HG02759 (cell line): ENCODE data around the gene TMEM164.
"Not testable (repeated sequence)": the region's sequence is repeated elsewhere in the genome, so short reads cannot be mapped to it uniquely, and the experiment has no call there.

Experiments used
- ATAC-seq: cut with Tn5 transposase; IDR thresholded peaks from one replicate; pipeline ENCODE4 v1.9.1; 2021; ENCODE audit warnings: mild to moderate bottlenecking, moderate library complexity; ENCODE audit not compliant: unreplicated experiment

TMEM164 gene

DNA sequence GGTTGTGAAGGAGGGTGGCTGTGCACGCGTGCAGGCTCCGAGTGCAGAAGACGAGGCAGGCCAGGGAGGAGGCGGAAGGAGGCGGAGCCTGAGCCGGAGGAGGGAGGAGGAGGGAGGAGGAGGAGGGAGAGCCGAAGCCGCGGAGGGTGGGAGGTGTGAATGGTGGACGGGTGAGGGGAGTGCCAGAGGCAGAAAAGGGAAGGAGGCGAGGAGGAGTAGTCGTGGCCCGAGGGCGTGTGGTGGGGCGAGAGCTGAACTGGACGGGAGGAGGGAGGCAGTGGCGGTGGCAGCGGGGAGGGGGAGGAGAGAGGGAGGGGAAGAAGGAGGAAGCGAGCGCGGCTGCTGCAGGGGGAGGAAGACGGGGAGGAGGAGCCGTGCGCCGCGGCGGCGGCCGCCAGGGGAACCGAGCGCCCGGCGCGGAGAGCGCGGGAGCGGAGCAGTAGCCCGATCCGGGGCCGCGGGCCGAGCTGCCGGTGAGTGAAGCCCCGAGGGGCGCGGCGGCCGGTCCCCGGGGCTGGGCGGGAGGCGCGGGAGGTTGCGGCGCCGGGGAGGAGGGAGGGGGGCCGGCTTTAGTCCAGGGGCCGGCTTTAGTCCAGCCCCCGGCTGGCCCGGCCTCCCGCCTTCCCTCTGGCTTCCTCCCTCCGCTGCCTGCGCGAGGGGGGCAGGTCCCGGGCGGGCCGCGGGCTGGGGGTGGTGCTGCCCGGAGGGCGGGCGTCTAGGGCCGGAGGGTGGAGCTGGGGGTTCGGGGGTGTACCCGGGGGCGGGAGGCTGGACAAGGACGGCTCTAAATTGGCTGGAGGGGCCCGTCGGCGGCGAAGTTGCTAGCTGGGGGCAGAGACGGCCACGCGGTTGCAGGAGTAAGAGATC is at the start of gene TMEM164:
TSS of gene TMEM164 (plus strand) at position 815 of the 867 bp plus-strand sequence. CDS start 661 bp downstream, outside the sequence.
- ATAC-seq = peak; percentile 84

DNA sequence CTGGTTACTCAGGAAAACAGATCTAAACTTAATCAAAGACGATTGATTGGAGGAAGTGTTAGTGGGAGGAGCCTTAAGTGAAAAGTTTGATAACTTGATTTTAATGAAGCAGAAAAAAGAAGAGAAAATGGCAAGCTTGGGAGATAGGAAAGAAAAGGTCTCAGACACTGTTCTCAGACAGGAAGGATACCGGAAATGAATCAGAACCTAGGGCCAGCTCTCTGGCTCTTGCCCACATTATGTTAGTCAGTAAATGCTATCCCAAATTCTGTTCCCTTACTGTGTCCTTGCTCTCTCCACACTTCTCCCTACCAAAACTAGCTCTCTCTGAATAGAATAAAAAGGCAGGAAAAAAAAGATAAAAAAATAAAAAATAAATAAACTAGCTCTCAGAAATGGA is 48.6 kb upstream of the TMEM164 start:
- no peak for ATAC-seq

DNA sequence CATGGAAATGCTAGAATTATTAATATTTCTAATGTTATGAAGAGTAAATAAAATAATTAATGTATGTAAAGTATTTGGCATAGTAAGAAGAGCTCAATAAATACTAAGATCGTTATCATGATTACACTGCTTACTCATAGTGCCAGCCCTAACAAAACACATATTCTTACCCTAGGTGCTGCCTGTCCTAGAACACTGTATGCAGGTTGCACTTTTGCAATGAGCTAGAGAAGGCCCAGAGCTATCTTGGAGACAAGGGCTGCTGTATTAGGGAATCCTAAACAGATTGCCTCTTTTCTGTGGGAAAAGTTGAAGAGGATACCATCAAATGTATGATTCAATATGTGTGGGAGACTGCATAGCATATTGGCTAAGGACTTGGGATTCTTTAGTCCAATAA is 48.0 kb upstream of the TMEM164 start:
- no peak for ATAC-seq

DNA sequence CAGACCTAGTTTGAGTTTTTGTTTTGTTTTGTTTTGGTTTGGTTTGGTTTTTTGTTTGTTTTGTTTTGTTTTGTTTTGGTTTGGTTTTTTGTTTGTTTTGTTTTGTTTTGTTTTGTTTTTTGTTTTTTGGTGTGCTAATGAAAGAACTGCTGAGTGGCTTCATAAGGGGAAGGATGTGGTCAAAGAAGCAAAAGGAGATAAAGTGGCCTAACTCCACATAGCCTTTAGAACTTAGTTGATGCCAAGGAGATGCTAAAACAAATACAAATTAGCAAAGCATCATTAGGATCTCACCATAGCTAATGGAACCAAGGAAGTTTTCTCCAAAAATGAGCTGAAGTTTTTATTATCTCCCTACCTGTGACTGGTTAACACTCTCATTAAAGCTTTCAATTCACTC is 44.6 kb upstream of the TMEM164 start:
- ATAC-seq = no peak

DNA sequence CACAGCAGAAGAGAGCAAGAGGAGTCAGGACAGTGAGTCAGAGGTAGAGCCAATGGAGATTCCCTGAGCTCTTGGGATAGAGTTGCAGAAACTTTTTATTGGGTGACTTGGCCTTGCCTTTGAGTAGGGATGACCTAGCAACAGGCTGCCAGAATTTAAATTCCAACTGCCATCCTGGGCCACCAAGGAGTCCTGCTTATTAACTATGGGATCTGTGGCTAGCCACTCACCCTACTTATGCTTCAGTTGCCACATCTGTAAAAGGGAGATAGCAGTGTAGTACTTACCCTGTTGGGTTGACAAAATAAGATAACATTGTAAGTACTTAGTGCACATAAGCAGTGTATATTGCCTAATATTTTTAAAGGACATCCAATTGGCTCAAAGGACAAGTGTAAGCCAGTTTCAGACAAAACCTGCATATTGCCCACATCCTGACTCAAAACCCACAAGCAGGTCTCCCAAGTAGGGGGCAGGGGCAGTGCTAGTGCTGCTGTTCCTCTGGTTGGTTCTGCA is 43.5 kb upstream of the TMEM164 start:
- ATAC-seq = no peak

DNA sequence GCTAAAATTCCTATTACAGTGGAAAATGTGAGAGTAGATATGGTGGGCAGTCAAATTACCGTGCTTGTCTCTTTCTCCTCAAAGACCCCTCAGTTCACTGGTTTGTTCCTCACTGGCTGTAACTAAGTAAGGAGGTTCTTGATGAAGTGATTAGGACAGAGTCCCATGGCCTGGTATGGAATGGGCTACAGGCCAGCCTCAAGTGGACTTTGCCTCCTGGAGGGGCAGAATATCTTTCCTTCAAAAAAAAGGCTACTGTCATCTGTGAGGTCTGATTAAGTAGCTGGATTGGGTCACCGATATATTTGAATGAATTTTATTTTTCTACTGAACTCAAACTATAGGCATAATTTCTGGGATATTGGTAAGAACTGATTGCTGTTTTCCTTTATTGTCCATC is 38.5 kb upstream of the TMEM164 start:
- no peak for ATAC-seq

DNA sequence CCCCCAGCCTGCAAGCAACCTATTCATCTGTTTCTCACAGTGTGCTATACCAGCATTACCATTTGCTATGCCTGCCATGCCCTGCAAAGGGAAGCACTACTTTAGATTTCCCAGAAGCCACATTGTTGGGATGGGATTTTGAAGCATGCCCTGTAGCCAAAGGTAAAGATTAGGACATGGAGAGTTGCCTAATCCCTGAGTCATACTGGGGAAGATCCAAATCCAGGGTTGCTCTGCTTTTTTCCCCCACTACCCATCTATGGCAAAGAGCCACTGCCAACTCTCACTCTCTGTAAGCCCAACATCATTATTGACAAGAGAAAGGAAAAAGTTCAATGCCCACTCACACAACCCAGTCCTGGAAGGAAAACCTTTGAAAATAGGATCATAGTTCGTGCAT is 36.7 kb upstream of the TMEM164 start:
- no peak for ATAC-seq

DNA sequence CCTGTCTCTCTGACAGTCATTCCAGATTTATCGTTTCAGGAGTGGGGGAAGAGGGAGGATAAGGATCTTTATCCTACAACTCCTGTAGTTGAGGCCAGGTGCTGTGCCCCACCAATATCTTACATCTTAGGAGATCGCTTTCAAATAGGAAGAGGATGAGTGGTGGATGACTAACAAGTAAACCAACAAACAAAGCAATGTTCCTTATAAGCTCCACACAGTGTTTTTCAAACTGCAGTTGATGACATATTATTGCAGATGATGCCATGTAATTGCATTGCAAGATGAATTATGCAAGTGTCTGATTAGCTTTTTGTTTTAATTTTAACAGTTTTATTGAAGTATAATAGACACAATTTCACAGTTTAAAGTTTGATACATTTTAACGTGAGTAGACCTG is 35.8 kb upstream of the TMEM164 start:
- no peak for ATAC-seq

DNA sequence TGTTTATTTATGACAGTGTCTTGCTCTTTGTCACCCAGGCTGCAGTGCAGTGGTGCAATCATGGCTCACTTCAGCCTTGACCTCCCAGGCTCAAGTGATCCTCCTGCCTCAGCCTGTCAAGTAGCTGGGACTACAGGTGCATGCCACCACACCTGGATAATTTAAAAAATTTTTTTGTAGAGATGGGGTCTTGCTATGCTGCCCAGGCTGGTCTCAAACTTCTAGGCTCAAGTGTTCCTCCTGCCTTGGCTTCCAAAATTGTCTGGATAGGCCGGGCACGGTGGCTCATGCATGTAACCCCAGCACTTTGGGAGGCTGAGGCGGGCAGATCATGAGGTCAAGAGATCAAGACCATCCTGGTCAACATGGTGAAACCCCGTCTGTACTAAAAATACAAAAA is 32.1 kb upstream of the TMEM164 start:
- ATAC-seq = not testable (repeated sequence)

DNA sequence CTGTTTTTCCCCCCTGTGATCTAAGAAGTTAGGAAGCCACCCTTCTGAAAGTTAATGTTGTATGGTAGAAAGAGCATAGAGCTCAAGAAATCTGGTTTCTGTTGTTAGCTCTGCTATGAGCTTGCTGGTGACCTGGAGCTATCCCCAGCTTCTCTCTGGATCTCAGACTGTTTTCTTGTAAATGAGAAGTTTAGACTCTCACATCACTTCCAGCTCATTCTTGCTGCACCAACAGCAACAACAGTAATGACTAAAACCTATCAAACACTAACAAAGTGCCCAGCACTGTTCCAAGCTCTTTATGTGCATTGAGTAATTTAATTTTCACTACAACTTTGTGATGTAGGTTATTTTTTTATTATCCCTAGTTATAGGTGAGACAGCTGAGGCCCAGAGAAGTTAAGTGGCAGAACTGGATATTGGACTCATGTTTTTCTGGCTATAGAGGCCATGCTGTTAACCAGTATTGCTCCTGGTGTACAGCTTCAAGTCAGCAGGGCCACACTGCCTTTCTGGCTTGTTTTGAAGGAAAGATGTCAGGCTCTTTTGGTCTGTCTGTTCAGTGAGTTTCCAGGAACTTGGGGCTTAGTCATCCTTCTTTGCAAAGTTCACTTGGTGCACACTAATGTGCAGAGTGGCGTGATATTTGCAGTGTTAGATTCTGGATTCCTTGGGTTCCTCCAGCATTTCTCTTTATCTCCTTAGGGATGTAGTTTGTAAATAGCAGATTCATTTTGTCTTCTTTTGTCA is 27.8 kb upstream of the TMEM164 start:
- ATAC-seq = no peak

DNA sequence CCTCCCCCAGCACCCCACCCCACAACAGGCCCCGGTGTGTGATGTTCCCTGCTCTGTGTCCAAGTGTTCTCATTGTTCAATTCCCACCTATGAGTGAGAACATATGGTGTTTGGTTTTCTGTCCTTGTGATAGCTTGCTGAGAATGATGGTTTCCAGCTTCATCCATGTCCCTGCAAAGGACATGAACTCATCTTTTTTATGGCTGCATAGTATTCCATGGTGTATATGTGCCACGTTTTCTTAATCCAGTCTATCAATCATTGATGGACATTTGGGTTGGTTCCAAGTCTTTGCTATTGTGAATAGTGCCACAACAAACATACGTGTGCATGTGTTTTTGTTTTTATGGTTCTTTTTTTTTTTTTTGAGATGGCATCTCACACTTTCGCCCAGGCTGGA is 17.7 kb upstream of the TMEM164 start:
- ATAC-seq = not testable (repeated sequence)

DNA sequence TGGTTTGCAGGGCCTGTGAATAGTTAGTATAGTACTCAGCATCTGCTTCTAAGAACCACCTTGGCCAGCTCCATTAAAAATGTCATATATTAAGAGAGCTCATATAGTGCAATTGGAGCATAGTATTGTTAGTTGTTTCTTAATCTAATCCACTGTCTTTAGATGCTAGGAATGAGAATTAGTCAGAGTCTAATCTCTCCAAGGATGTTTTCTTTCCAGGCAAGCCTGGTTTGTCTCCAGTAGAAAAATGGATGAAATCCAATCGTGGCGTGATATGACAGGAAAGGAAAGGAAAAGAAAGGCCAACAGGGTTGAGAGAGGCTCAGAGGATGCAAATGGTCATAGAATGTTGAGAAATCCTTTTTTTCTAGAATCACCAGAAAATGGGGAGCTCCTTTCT is 15.0 kb upstream of the TMEM164 start:
- ATAC-seq = no peak

DNA sequence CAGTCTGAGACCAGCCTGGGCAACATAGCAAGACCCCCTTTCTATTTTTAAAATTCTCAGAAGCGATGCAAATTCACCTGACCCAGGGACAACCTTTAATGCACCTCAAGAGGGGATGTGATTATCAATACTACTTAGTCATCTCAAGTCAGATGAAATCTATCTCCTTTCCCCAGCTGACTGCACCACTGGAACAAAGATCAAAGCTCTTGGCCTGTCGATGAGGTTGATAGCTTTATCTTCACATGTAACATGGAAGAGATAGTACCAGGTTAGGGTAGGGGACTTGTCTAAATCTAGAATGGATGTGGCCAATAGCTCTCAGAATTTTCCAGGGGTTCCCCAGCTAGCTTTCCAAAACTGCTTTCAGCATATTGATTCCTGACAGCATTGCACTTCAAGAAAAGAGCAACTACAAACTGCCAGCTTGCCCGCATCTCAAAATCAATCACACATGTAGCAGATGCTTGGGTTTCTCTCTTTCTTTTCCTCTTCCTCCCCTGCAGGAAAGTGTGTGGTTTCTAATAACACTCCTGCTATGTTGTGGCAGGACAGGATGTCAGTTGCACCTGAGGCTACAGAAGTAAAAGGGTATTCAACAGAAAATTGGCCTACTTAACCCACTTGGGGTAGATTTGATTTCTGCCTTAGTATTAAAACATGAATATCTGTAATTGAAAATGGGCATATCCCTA is 12.2 kb upstream of the TMEM164 start:
- no peak for ATAC-seq

DNA sequence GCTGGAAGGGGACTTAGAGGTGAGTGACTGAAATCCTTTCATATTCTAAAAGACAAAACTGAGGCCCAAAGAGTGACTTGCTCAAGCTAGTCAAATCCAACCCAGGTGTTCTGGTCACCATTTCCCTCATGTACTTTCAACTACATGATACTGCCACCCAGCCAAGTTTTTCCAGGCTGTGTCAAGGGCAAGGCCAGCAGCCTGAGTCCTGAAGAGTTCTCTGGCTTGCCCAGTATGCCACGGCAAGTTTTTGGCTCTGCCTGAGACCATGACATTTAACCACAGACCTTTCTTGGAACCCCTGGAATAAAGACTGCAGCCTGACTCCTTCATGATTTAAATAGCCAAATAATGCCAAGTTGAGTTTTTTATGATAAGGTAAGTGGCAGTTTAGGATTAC is 10.7 kb upstream of the TMEM164 start:
- no peak for ATAC-seq

DNA sequence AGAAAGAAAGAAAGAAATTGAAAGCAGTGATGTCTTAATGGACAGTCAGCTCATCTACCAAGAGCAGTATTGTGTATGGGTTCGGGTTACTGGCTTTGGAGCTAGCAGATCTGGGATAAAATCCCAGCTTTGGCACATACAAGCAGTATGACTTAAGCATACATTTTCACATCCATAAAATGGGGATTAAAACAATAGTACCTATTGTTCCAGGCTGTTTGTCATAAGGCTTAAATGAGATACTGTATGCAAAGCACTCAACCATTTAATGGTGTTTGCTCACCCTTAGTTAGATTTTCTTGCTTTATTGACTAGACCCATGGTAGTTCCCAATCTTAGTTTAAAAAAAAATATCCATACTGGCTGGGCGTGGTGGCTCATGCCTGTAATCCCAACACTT is 7.8 kb upstream of the TMEM164 start:
- ATAC-seq = no peak

DNA sequence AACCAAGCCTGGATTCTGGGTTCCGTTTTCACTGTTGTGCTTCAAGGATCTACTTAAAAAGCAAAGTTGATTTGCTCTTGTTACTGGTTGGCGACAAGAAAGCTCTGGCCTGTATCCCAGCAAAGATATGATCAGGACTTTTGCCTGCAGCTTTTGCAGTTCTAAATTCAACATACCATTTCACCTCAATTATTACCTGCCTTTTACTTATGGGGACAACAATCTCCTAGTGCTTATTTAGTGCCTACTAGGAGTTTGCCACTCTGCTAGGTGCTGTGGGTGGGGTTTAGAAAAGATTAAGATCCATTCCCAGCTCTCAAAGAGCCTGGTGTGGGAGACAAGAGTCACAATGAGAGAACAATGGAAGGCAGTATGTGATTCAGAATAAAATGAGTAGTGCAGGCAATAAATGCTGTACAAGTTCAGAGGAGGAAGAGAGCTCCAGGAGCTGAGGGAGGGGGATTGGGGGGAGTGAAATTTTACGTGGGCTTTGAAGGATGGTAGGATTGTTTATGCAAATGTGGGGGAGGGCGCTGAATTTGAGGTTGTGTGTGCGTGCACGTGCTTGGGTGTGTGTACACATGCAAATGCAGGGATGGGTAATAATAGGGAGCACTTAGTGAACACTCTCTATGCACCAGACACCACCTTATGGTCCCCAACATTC is 5.0 kb upstream of the TMEM164 start:
- no peak for ATAC-seq

DNA sequence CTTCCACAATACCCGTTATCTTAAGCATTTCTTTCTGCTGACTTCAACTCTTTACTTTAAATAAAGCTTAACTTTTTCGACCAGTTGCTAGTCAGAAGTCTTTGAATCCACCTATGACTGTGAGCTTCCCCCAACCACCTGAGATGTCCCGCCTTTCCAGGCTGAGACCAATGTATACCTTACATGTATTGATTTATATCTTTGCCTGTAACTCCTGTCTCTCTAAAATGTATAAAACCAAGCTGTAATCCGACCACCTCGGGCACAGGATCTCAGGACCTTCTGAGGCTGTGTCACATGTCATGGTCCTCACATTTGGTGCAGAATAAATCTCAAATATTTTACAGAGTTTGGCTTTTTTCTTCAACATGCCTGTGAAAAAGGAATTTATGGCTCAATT is 2.9 kb upstream of the TMEM164 start:
- no peak for ATAC-seq

DNA sequence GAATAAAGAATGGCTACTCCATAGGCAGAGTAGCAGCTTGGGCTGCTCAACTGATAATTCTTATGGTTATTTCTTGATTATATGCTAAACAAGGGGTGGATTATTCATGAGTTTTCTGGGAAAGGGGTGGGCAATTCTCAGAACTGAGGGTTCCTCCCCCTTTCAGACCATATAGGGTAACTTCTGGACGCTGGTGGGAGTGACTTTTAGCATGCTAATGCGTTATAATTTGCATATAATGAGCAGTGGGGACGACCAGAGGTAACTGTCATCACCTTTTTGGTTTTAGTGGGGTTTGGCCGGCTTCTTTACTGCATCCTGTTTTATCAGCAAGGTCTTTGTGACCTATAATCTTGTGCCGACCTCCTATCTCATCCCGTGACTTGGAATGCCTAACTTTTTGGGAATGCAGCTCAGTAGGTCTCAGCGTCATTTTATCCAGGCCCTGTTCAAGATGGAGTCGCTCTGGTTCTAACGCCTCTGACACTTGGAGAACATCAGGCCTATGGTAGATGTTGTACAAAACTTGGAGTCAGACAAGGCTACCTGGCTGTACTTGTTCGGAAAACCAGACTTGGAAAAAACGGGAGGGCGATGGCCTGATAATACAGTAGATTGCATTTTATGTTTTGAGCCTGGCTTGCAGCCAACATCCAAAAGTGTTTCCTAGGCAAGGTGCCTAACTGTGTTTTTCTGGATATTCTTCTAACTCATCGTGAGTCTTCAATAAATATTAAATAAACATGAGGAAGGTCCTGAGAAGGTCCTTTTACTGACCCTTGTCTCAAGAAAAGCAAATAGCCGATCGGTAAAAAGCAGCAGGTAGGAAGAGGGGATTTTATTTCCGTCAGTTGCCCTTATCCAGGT is 1.8 kb upstream of the TMEM164 start:
- ATAC-seq = no peak

DNA sequence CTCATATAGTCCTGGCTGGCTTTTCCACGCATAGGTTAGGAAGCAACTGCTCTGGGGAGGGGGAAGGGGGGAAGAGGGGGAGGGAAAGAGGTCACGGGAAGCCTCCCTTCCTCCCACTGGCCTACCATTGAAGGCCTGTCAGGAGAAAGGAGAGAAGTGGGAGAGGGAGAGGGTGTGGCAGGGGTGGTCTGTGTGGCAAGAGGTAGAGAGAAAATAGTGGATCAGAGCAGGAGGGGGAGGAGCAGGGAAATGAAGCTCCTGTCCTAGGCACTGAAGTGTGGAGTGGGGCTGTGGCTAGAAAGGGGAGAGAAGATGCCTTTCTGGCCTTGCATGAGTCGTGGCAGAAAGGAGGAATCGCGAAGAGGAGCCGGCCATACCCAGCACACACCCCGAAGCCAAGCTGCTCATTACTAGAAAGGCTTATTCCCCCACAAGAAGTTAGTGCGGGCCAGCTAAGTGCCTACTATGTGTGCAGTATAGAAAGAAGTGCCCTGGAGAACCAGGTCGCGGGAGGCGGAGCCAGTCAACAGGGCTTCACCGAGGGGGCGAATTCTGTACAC is 1.1 kb upstream of the TMEM164 start:
- no peak for ATAC-seq
